GM21528 (cell line): Measurements from ENCODE around the gene MRPS17.

Experiments
- ATAC-seq: cut with Tn5 transposase; IDR thresholded peaks from one replicate; pipeline ENCODE4 v1.9.1; 2021; ENCODE audit warnings: mild to moderate bottlenecking, moderate library complexity; ENCODE audit not compliant: unreplicated experiment, low FRiP score

MRPS17 gene

GRCh38 chr7:55970561-55970960 lies 18.9 kb downstream of the MRPS17 start:
- ATAC-seq: no peak

DNA sequence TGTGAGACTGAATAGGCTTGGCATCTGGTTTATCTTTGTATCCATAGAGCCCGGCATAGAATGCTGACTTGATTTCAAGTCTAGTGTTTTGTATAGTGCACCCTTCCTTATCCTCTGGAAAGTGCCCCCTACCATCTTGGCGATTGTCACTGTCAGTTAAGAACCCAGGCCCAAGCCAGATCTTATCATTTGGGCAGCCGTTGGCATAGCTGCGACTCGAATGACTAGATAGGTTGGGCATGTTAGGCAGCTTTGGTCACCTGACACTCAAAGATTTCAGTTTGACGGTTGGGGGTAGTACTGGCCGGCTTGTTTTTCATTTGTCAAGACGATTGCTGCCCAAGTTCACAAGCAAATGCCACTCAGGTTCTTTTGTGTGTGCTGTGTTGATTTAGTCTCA lies 19.3 kb downstream of the MRPS17 start:
- ATAC-seq: no peak

DNA sequence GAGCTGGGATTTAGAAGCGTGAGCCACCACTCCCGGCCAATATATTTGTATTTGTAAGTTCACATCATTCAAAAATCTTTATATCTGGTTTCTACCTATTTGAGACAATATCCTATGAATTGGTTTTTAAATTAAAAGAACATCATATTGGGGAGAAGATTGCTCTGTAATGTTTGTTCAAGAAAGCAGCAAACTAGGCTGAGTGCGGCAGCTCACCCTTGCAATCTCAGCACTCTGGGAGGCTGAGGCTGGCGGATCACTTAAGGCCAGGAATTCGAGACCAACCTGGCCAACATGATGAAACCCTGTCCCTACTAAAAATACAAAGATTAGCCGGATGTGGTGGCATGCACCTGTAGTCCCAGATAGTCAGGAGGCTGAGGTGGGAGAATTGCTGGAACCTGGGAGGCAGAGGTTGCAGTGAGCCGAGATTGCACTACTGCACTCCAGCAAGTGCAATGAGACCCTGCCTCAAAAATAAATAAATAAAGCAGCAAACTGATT lies 22.1 kb downstream of the MRPS17 start:
- no peak for ATAC-seq

GRCh38 chr7:55975988-55976633 lies 24.4 kb downstream of the MRPS17 start:
- no peak for ATAC-seq

GRCh38 chr7:55977831-55978230 lies 26.2 kb downstream of the MRPS17 start:
- no peak for ATAC-seq

DNA sequence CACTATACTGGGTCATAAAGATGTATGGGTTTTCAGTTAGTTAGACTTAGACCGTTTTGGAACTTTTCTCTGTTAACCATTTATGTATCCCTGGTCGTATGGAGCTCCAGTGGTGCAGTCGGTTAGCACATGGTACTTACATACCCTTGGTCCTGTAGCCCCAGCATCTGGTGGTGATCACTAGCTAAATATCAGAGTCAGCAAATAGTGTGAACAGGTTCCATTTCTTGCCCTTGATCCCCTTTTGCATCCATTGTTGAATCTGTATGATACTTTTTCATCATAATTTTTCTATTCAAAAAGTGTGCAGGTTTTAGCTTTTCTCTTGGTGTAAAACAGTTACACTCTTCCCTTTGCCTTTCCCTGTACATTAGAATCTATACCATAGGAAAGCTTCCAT lies 28.6 kb downstream of the MRPS17 start:
- ATAC-seq: no peak

DNA sequence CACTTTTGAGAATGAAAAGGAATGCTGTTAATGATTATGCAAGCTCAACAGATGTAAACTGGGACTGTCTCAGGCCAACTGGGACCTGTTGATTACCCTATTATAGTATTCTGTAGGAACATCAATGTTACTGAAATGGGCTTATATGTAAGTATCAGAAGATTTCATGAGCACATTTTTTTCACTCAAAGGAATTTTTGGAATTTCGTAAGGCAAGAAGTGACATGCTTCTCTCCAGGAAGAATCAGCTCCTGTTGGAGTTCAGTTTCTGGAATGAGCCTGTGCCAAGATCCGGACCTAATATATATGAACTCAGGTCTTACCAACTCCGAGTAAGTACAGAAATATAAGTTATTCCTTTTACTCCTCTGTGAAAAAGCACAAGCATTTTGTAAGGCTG lies 31.9 kb downstream of the MRPS17 start:
- ATAC-seq: no peak

- no peak for ATAC-seq
These were observed 40.7 kb downstream of the MRPS17 start for GRCh38 chr7:55992346-55992745.

GRCh38 chr7:55996856-55997500 lies 45.3 kb downstream of the MRPS17 start:
- ATAC-seq: no peak

DNA sequence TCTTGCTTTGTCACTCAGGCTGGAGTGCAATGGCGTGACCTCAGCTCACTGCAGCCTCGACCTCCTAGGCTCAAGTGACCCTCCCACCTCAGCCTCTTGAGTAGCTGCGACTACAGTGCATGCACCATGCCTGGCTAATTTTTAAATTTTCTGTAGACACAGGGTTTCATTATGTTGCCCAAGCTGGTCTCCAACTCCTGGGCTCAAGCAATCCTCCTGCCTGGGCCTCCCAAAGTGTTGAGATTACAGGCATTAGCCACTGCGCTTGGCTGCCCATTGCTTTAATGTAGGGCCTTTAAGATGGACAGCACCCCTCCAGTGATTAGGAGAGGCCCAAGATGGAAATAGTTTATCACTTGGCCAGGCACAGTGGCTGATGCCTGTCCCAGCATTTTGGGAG lies 52.1 kb downstream of the MRPS17 start:
- ATAC-seq: no peak
